ENCODE data around the gene LDLRAD4.
A peak's percentile ranks its signal among the peaks of the same experiment; 100 is the strongest.
"Not testable (repeated sequence)": the region's sequence is repeated elsewhere in the genome, so short reads cannot be mapped to it uniquely, and the experiment has no call there.

Gene LDLRAD4

GRCh38 chr18:13676471-13676870, 457.9 kb downstream of the LDLRAD4 start:
- Histone ChIP-seq H2AFZ (ENCODE audit: low read depth) (no peak overlapping the region), H3K36me3 (ENCODE audit: insufficient read depth) (no peaks in the 10 kb centered on the region), H3K79me2 (ENCODE audit: insufficient read depth, low read depth) (no peaks in the 10 kb centered on the region)

DNA sequence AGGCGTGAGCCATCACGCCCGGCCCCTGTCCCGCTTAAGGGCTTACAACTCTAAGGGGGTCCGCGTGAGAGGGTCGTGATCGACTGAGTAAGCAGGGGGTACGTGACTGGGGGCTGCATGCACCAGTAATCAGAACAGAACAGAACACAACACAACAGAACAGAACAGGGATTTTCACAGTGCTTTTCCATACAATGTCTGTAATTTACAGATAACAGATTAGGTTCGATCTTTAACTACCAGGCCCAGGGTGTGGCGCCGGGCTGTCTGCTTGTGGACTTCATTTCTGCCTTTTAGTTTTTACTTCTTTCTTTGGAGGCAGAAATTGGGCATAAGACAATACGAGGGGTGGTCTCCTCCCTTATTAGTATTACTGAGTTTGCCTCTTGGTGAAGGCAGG, 458.8 kb downstream of the LDLRAD4 start:
- H3K79me2 ChIP-seq (ENCODE audit: insufficient read depth, low read depth); H3K27me3 ChIP-seq (ENCODE audit: insufficient read depth, low read depth); H4K20me1 ChIP-seq (ENCODE audit: insufficient read depth); H3K4me3 ChIP-seq (IDR thresholded peaks at IDR 0.05; ENCODE audit: insufficient read depth, low read depth, low read length); H3K27ac ChIP-seq; H3K36me3 ChIP-seq (ENCODE audit: insufficient read depth); H3K4me2 ChIP-seq; H2AFZ ChIP-seq (ENCODE audit: low read depth); H3K4me1 ChIP-seq (ENCODE audit: low read depth, poor library complexity, severe bottlenecking); H3K9ac ChIP-seq: not testable (repeated sequence)

More at GRCh38 chr18:13676471-13676870, 457.9 kb downstream of the LDLRAD4 start:
- no peaks in the 10 kb centered on the region for H3K4me1 ChIP-seq (ENCODE audit: low read depth, poor library complexity, severe bottlenecking)
- no peak overlapping the region for H3K4me3 ChIP-seq (IDR thresholded peaks at IDR 0.05; ENCODE audit: insufficient read depth, low read depth, low read length)
- H3K4me2 ChIP-seq = no peak overlapping the region
- TF ChIP-seq CTCF (conservative IDR thresholded peaks at IDR 0.05; ENCODE audit: low read depth, low read length) = no peak
- H4K20me1 ChIP-seq (ENCODE audit: insufficient read depth) = no peaks in the 10 kb centered on the region
- H3K27ac ChIP-seq = no peak overlapping the region
- H3K9ac ChIP-seq = no peak overlapping the region
- no peaks in the 10 kb centered on the region for H3K27me3 ChIP-seq (ENCODE audit: insufficient read depth, low read depth)

DNA sequence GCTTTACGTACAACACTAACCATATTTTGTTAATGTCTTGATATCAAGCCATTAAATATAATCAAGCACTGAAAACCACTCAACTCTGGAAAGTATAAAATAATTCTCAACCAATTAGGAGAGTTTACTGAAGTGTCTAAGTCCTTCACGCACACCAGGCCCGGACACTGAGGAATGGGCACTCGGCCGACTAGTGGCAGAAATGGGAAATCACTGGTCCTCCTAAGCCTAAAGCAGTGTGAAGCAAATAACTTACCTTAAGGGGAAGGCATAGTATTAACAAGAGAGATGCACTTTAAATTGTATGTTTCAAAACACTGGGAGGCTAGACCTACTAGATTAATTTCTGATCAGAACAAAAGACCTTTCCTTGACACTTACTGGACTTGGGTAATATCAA, 462.1 kb downstream of the LDLRAD4 start:
- Histone ChIP-seq H3K4me1 (ENCODE audit: low read depth, poor library complexity, severe bottlenecking) (no peaks in the 10 kb centered on the region), H4K20me1 (ENCODE audit: insufficient read depth) (no peaks in the 10 kb centered on the region), H2AFZ (ENCODE audit: low read depth) (no peak overlapping the region), H3K27ac (no peak overlapping the region), H3K27me3 (ENCODE audit: insufficient read depth, low read depth) (no peaks in the 10 kb centered on the region), H3K9ac (no peak overlapping the region), H3K4me2 (no peak overlapping the region), H3K79me2 (ENCODE audit: insufficient read depth, low read depth) (0 out of 2 replicates have a peak, but pooled peaks cover 5% of the 10 kb centered on the region), H3K4me3 (IDR thresholded peaks at IDR 0.05; ENCODE audit: insufficient read depth, low read depth, low read length) (no peak overlapping the region), H3K36me3 (ENCODE audit: insufficient read depth) (no peaks in the 10 kb centered on the region)
- TF ChIP-seq CTCF (conservative IDR thresholded peaks at IDR 0.05; ENCODE audit: low read depth, low read length) = 0 out of 2 replicates have a peak, but pooled peaks have one; percentile 25

GRCh38 chr18:13681701-13682100, 463.1 kb downstream of the LDLRAD4 start:
- H3K4me2 ChIP-seq = no peak overlapping the region
- no peak overlapping the region for H3K4me3 ChIP-seq (IDR thresholded peaks at IDR 0.05; ENCODE audit: insufficient read depth, low read depth, low read length)
- H4K20me1 ChIP-seq (ENCODE audit: insufficient read depth) = no peaks in the 10 kb centered on the region
- H3K79me2 ChIP-seq (ENCODE audit: insufficient read depth, low read depth) = peaks cover 10% of the 10 kb centered on the region; the same call in 1 of the 2 replicates
- no peaks in the 10 kb centered on the region for H3K36me3 ChIP-seq (ENCODE audit: insufficient read depth)
- H3K27me3 ChIP-seq (ENCODE audit: insufficient read depth, low read depth) = no peaks in the 10 kb centered on the region
- no peak overlapping the region for H2AFZ ChIP-seq (ENCODE audit: low read depth)
- H3K4me1 ChIP-seq (ENCODE audit: low read depth, poor library complexity, severe bottlenecking) = no peaks in the 10 kb centered on the region
- no peak overlapping the region for H3K27ac ChIP-seq
- no peak overlapping the region for H3K9ac ChIP-seq
- no peak for TF ChIP-seq CTCF (conservative IDR thresholded peaks at IDR 0.05; ENCODE audit: low read depth, low read length)

- H3K79me2 ChIP-seq (ENCODE audit: insufficient read depth, low read depth) = peaks cover 11% of the 10 kb centered on the region; the same call in 1 of the 2 replicates
- no peak overlapping the region for H3K27ac ChIP-seq
- no peaks in the 10 kb centered on the region for H3K36me3 ChIP-seq (ENCODE audit: insufficient read depth)
- no peaks in the 10 kb centered on the region for H3K4me1 ChIP-seq (ENCODE audit: low read depth, poor library complexity, severe bottlenecking)
- TF ChIP-seq CTCF (conservative IDR thresholded peaks at IDR 0.05; ENCODE audit: low read depth, low read length) = no peak
- no peak overlapping the region for H3K9ac ChIP-seq
- H3K27me3 ChIP-seq (ENCODE audit: insufficient read depth, low read depth) = no peaks in the 10 kb centered on the region
- H4K20me1 ChIP-seq (ENCODE audit: insufficient read depth) = no peaks in the 10 kb centered on the region
- no peak overlapping the region for H3K4me3 ChIP-seq (IDR thresholded peaks at IDR 0.05; ENCODE audit: insufficient read depth, low read depth, low read length)
- H3K4me2 ChIP-seq = no peak overlapping the region
- H2AFZ ChIP-seq (ENCODE audit: low read depth) = no peak overlapping the region
These were observed 466.0 kb downstream of the LDLRAD4 start for GRCh38 chr18:13684546-13684945.
